Neural cell (in vitro differentiated cells): ENCODE measurements around the gene LEPR. TPM values are rescaled to one million over a fixed set of nuclear protein-coding genes. Genes with fewer than 3 reads are reported as not detected.

ENCODE experiments used
- H2AFZ ChIP-seq: fragments of 200-600, 300-800 bp; sonication (generic), shearing (Covaris generic); 2 replicates; pipeline ENCODE4 v1.6.0; 2014; ENCODE audit warnings: low read depth, mild to moderate bottlenecking, antibody characterized with exemption, low read length, moderate library complexity
- H3F3A ChIP-seq: fragments of 200-600 bp; shearing (Covaris generic); 2 replicates; pipeline ENCODE4 v1.6.1; 2016; ENCODE audit warnings: mild to moderate bottlenecking, moderate library complexity, mixed read lengths, antibody characterized with exemption, low read length; ENCODE audit not compliant: insufficient read depth, poor library complexity, severe bottlenecking
- H3K27ac ChIP-seq: fragments of 200-600, 300-800 bp; sonication (generic), shearing (Covaris generic); 2 replicates; pipeline ENCODE4 v1.5.1; 2014; ENCODE audit warnings: mild to moderate bottlenecking, low read length, moderate library complexity
- H3K27me3 ChIP-seq: fragments of 300-800, 200-600 bp; sonication (generic), shearing (Covaris generic); 2 replicates; pipeline ENCODE4 v1.6.0; 2014; ENCODE audit warnings: mild to moderate bottlenecking, low read depth, low read length, moderate library complexity; ENCODE audit not compliant: insufficient read depth
- H3K36me3 ChIP-seq: fragments of 300-800, 200-600 bp; sonication (generic), shearing (Covaris generic); 2 replicates; pipeline ENCODE4 v1.5.1; 2014; ENCODE audit warnings: mild to moderate bottlenecking, antibody characterized with exemption, low read length, moderate library complexity; ENCODE audit not compliant: insufficient read depth
- H3K4me2 ChIP-seq: fragments of 300-800, 200-600 bp; sonication (generic), shearing (Covaris generic); 2 replicates; pipeline ENCODE4 v1.6.0; 2014; ENCODE audit warnings: mild to moderate bottlenecking, low read length
- H3K4me3 ChIP-seq: fragments of 300-800, 200-600 bp; sonication (generic), shearing (Covaris generic); 2 replicates; pipeline ENCODE4 v1.5.1; 2014; ENCODE audit warnings: mild to moderate bottlenecking, low read length, moderate library complexity
- H3K79me2 ChIP-seq: fragments of 200-600 bp; shearing (Covaris generic); replicated peaks from 2 replicates; pipeline ENCODE4 v1.6.0; 2014; ENCODE audit warnings: mild to moderate bottlenecking, low read length, moderate library complexity; ENCODE audit not compliant: insufficient read depth
- H3K9ac ChIP-seq: fragments of 300-800, 200-600 bp; sonication (generic), shearing (Covaris generic); 2 replicates; pipeline ENCODE4 v1.6.1; 2016; ENCODE audit warnings: mild to moderate bottlenecking, low read length, mixed read lengths
- H3K9me2 ChIP-seq: fragments of 200-600 bp; shearing (Covaris generic); 2 replicates; pipeline ENCODE4 v1.6.1; 2016; ENCODE audit warnings: mild to moderate bottlenecking, low read length, mixed read lengths; ENCODE audit not compliant: insufficient read depth
- H3K9me3 ChIP-seq: fragments of 200-600, 300-800 bp; sonication (generic), shearing (Covaris generic); 2 replicates; pipeline ENCODE4 v1.6.1; 2016; ENCODE audit warnings: mild to moderate bottlenecking, mixed run types, low read length, moderate library complexity, mixed read lengths
- H4K20me1 ChIP-seq: fragments of 200-600 bp; shearing (Covaris generic); 2 replicates; pipeline ENCODE4 v1.6.1; 2016; ENCODE audit warnings: mild to moderate bottlenecking, mixed run types; ENCODE audit not compliant: insufficient read depth
- EP300 ChIP-seq: fragments of 450-650 bp; conservative IDR thresholded peaks from 2 replicates; pipeline ENCODE4 v1.6.1; 2014; ENCODE audit warnings: antibody characterized with exemption, mild to moderate bottlenecking, moderate library complexity; ENCODE audit not compliant: poor library complexity, severe bottlenecking
- EZH2 ChIP-seq: fragments of 200-600, 300-800 bp; shearing (Covaris generic), sonication (generic); IDR thresholded peaks from 2 replicates; pipeline ENCODE4 v1.6.1; 2014; ENCODE audit warnings: antibody characterized with exemption, low read length, borderline replicate concordance, mild to moderate bottlenecking; ENCODE audit not compliant: insufficient read depth, poor library complexity, severe bottlenecking
- MXI1 ChIP-seq: fragments of 450-650 bp; conservative IDR thresholded peaks from 2 replicates; pipeline ENCODE4 v1.6.1; 2014; ENCODE audit warnings: antibody characterized with exemption, mild to moderate bottlenecking; ENCODE audit not compliant: poor library complexity, severe bottlenecking
- POLR2AphosphoS5 ChIP-seq: IDR thresholded peaks from 2 replicates; pipeline ENCODE4 v1.6.1; 2012
- RAD21 ChIP-seq: fragments of 450-650 bp; conservative IDR thresholded peaks from 2 replicates; pipeline ENCODE4 v1.6.1; 2014; ENCODE audit warnings: antibody characterized with exemption, mild to moderate bottlenecking, moderate library complexity
- SMC3 ChIP-seq: fragments of 450-650 bp; conservative IDR thresholded peaks from 2 replicates; pipeline ENCODE4 v1.6.1; 2014; ENCODE audit warnings: antibody characterized with exemption, mild to moderate bottlenecking, moderate library complexity; ENCODE audit not compliant: poor library complexity
- TAF1 ChIP-seq: IDR thresholded peaks from 2 replicates; pipeline ENCODE4 v1.6.1; 2012; ENCODE audit warnings: low read depth
- polyA plus RNA-seq: library from polyadenylated mRNA; depleted of rRNA; stranded (reverse); fragments of >200 nt; gene quantifications from 2 replicates; pipeline ENCODE4 v1.2.3, GENCODE V29; 2014
- TF ChIP-seq, protein P1 (sequence below): IDR thresholded peaks from 2 replicates; pipeline ENCODE4 v1.6.1; 2012; ENCODE audit warnings: borderline replicate concordance
- TF ChIP-seq, protein P2 (sequence below): fragments of 450-650 bp; IDR thresholded peaks from 2 replicates; pipeline ENCODE4 v1.5.1; 2014; ENCODE audit warnings: antibody characterized with exemption, mild to moderate bottlenecking, moderate library complexity; ENCODE audit not compliant: poor library complexity, severe bottlenecking

LEPR gene
- polyA plus RNA-seq, 1 donor from 2014 or later, result 4.0 TPM

DNA sequence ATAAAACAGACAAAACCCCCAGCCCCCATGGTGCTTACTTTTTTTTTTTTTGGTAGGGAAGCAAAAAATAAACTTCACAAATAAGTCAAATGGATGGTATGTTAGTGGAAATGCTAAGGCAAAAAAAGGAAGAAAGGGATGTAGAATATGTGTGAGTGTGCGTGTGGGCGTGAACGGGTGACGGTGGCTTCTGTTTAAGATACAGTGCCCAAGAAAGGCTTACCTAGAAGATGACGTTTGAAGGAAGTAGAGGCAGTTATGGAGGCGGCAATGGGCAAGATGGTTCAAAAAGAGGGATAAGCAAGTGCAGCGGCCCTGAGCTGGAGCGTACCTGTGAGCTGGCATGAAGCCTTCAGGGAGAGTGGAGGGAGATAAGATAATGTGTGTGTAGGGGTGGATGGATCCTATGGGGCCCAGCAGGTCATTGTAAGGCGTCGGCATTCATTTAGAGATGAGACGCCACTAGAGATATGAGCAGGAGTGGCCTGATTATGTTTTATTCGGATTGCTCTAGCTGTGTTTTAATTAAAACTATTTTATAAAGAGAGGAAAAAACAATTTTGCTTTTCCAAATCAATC lies 19.9 kb downstream of the LEPR start (continued):
- TF ChIP-seq EZH2 (no peak), TAF1 (no peak), POLR2AphosphoS5 (no peak), MXI1 (no peak)

DNA sequence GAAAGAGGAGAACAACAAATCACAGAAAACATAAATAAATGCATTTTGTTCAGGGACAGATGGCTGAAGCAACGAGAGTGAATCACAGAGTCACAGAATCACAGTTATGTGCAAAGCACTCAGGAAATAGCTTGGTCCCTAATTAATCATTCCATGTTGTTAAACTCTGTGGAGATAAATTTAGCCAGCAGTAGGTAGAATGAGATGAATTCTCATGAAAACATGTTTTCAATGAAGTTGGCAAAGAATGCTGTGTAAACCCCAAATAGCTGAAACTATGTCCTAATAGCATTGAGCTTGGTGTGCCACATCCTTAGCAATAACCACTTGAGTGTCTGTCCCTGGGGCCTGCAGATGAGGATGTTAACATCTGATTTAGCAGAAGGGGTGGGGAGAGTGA lies 20.4 kb downstream of the LEPR start:
- H3K79me2 ChIP-seq, result no peaks in the 10 kb centered on the region
- no peaks in the 10 kb centered on the region for H3F3A ChIP-seq
- no peak overlapping the region for H3K4me3 ChIP-seq
- no peak overlapping the region for H3K9ac ChIP-seq
- H3K9me3 ChIP-seq, result no peaks in the 10 kb centered on the region
- no peaks in the 10 kb centered on the region for H3K36me3 ChIP-seq
- no peak overlapping the region for H3K27ac ChIP-seq
- TF ChIP-seq RAD21 (no peak), EP300 (no peak), POLR2AphosphoS5 (no peak), TAF1 (no peak), SMC3 (no peak), MXI1 (no peak), EZH2 (no peak)
- TF ChIP-seq, protein P1, sequence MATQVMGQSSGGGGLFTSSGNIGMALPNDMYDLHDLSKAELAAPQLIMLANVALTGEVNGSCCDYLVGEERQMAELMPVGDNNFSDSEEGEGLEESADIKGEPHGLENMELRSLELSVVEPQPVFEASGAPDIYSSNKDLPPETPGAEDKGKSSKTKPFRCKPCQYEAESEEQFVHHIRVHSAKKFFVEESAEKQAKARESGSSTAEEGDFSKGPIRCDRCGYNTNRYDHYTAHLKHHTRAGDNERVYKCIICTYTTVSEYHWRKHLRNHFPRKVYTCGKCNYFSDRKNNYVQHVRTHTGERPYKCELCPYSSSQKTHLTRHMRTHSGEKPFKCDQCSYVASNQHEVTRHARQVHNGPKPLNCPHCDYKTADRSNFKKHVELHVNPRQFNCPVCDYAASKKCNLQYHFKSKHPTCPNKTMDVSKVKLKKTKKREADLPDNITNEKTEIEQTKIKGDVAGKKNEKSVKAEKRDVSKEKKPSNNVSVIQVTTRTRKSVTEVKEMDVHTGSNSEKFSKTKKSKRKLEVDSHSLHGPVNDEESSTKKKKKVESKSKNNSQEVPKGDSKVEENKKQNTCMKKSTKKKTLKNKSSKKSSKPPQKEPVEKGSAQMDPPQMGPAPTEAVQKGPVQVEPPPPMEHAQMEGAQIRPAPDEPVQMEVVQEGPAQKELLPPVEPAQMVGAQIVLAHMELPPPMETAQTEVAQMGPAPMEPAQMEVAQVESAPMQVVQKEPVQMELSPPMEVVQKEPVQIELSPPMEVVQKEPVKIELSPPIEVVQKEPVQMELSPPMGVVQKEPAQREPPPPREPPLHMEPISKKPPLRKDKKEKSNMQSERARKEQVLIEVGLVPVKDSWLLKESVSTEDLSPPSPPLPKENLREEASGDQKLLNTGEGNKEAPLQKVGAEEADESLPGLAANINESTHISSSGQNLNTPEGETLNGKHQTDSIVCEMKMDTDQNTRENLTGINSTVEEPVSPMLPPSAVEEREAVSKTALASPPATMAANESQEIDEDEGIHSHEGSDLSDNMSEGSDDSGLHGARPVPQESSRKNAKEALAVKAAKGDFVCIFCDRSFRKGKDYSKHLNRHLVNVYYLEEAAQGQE, result no peak
- TF ChIP-seq, protein P2, sequence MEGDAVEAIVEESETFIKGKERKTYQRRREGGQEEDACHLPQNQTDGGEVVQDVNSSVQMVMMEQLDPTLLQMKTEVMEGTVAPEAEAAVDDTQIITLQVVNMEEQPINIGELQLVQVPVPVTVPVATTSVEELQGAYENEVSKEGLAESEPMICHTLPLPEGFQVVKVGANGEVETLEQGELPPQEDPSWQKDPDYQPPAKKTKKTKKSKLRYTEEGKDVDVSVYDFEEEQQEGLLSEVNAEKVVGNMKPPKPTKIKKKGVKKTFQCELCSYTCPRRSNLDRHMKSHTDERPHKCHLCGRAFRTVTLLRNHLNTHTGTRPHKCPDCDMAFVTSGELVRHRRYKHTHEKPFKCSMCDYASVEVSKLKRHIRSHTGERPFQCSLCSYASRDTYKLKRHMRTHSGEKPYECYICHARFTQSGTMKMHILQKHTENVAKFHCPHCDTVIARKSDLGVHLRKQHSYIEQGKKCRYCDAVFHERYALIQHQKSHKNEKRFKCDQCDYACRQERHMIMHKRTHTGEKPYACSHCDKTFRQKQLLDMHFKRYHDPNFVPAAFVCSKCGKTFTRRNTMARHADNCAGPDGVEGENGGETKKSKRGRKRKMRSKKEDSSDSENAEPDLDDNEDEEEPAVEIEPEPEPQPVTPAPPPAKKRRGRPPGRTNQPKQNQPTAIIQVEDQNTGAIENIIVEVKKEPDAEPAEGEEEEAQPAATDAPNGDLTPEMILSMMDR, result no peak
- no peaks in the 10 kb centered on the region for H3K27me3 ChIP-seq
- H3K9me2 ChIP-seq, result no peaks in the 10 kb centered on the region
- H3K4me2 ChIP-seq, result no peak overlapping the region
- H4K20me1 ChIP-seq, result no peaks in the 10 kb centered on the region
- H2AFZ ChIP-seq, result no peak overlapping the region

DNA sequence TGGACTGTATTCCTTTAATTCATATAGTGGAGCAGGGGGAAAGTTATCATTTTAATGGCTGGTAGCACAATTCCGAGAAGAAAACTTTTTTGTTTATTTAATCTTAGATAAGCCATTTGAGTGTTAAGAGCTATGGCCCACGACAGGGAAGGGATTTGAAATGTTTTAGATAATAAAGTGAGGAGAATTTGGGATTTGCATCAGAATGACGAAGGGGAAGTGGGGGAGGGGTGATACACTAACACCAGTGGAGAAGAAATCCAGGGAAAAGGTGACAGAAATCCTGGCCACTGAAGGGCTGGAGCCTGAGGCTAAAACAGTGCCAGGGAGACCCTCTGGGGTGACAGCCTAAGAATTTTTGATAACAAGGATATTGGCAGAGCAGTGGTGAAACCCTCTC lies 21.0 kb downstream of the LEPR start:
- Histone ChIP-seq H3K27ac (no peak overlapping the region), H2AFZ (no peak overlapping the region), H3K36me3 (no peaks in the 10 kb centered on the region), H3K4me3 (no peak overlapping the region), H3K9ac (no peak overlapping the region), H3K9me3 (no peaks in the 10 kb centered on the region), H3K9me2 (no peaks in the 10 kb centered on the region), H3F3A (no peaks in the 10 kb centered on the region), H3K4me2 (no peak overlapping the region), H3K79me2 (no peaks in the 10 kb centered on the region), H4K20me1 (no peaks in the 10 kb centered on the region), H3K27me3 (no peaks in the 10 kb centered on the region)
- TF ChIP-seq, protein P2, result no peak
- TF ChIP-seq EZH2, result no peak
- no peak for TF ChIP-seq MXI1
- TF ChIP-seq EP300, result no peak
- no peak for TF ChIP-seq RAD21
- no peak for TF ChIP-seq POLR2AphosphoS5
- TF ChIP-seq, protein P1, result no peak
- no peak for TF ChIP-seq TAF1
- no peak for TF ChIP-seq SMC3
